ENCODE results near the gene DYTN.

Gene DYTN

DNA sequence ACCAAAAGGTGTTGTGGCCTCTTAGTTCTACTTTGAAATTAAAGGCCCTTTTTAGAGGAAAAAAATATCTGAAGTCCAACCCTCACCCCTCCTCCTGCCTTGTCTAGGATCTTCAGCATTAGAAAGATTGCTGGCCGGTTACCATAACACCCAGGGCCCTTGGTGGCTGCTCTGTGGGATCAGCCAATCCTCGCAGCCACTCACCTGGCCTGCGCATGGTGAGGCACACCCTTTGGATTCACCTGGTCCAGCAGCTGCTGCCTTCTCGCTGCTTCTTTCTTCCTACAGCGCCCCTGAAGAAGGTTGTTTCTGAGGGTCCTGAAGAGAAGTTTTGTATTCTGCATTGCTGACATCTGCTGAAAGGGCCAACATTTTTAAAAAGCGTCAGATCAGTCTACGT, 25.2 kb downstream of the DYTN start:
- Histone ChIP-seq H3K27me3 (ENCODE audit: control insufficient read depth, insufficient read depth, low read length) (no peaks in the 10 kb centered on the region), H3K36me3 (ENCODE audit: control insufficient read depth, insufficient read depth, low read length) (no peaks in the 10 kb centered on the region), H3K9ac (ENCODE audit: low read length) (no peak overlapping the region), H3K4me1 (ENCODE audit: control insufficient read depth, insufficient read depth, low read length) (no peaks in the 10 kb centered on the region), H3K27ac (ENCODE audit: low read depth, low read length) (no peak overlapping the region), H3K4me3 (ENCODE audit: low read length) (no peak overlapping the region)

- no peaks in the 10 kb centered on the region for H3K27me3 ChIP-seq (ENCODE audit: control insufficient read depth, insufficient read depth, low read length)
- no peak overlapping the region for H3K9ac ChIP-seq (ENCODE audit: low read length)
- no peak overlapping the region for H3K27ac ChIP-seq (ENCODE audit: low read depth, low read length)
- H3K4me3 ChIP-seq (ENCODE audit: low read length), result no peak overlapping the region
- no peaks in the 10 kb centered on the region for H3K36me3 ChIP-seq (ENCODE audit: control insufficient read depth, insufficient read depth, low read length)
- no peaks in the 10 kb centered on the region for H3K4me1 ChIP-seq (ENCODE audit: control insufficient read depth, insufficient read depth, low read length)
Observed at GRCh38 chr2:206688990-206689389, 29.2 kb downstream of the DYTN start.

DNA sequence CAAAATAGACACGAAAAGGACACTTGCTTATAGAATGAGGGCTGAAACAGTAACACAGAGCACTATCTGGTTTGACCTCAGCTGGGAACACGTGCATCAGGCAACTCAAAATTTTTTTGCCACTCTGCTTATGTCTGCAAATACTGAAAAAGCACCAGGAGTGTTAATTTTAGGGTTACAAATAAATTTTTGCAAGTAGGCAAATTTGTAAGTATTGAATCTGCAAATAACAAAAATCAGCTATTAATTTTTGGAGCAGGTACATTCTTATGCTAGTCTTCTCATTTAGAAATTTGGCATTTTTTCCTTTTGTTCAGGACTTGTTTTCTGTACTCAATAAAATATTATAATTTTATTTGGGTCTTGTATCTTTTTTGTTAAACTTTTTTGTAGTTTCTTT, 29.7 kb downstream of the DYTN start:
- Histone ChIP-seq H3K27ac (ENCODE audit: low read depth, low read length) (no peak overlapping the region), H3K9ac (ENCODE audit: low read length) (no peak overlapping the region), H3K4me1 (ENCODE audit: control insufficient read depth, insufficient read depth, low read length) (no peaks in the 10 kb centered on the region), H3K4me3 (ENCODE audit: low read length) (no peak overlapping the region), H3K36me3 (ENCODE audit: control insufficient read depth, insufficient read depth, low read length) (no peaks in the 10 kb centered on the region), H3K27me3 (ENCODE audit: control insufficient read depth, insufficient read depth, low read length) (no peaks in the 10 kb centered on the region)

DNA sequence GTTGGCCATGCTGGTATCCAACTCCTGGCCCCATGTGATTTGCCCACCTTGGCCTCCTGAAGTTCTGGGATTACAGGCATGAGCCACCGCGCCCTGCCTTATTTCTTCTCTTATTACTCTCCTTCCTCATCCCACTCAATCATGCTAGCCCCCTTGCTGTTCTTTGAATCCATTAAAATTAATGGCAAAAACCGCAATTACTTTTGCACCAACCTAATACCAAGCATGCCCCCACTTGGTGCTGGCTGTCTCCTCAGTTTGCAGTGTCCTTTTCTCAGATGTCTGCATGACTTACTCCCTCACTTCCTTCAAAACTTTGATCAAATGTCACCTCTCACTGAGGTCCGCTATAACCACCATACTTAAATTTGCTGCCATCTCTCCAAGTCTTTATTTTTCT, 34.6 kb downstream of the DYTN start:
- H3K36me3 ChIP-seq (ENCODE audit: control insufficient read depth, insufficient read depth, low read length), result no peaks in the 10 kb centered on the region
- no peak overlapping the region for H3K4me3 ChIP-seq (ENCODE audit: low read length)
- H3K4me1 ChIP-seq (ENCODE audit: control insufficient read depth, insufficient read depth, low read length), result no peaks in the 10 kb centered on the region
- no peaks in the 10 kb centered on the region for H3K27me3 ChIP-seq (ENCODE audit: control insufficient read depth, insufficient read depth, low read length)
- no peak overlapping the region for H3K27ac ChIP-seq (ENCODE audit: low read depth, low read length)
- H3K9ac ChIP-seq (ENCODE audit: low read length), result no peak overlapping the region

DNA sequence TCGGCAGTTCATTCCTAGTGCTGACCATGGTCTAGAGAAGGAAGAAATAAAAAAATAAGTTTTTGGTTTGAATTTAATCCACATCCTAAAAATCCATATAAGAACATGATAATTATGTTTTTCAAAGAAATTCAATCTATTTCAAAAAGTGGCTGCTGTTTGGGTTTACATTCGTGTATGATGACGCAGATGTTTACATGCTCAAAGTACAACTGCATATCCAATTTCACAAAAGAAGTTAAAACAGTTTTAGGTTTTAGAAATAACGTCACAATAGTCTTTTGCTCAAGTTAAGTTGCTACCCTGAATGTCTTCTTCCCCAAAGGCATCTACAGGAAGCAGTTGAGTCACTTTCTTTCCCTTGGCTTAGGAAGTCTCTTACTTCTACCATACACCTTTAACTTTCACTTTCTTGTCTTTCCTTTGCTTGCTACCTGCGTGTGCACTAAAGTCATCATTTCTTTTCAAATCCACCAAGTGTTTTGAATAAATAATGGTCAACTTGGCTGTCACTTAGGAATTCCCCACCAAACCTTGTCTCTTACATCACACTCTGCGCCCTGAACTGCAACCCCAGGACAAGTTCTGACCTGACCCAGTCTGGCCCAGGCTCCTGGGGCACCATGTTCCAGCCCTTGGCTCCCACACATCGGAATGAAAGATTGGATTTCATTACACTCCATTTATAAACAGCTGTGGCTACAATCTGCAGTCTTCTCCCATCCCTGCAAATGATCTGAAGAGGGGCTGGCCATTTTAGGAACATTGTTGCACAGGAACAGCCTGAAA, 47.5 kb downstream of the DYTN start:
- Histone ChIP-seq H3K4me1 (ENCODE audit: control insufficient read depth, insufficient read depth, low read length) (no peaks in the 10 kb centered on the region), H3K27ac (ENCODE audit: low read depth, low read length) (no peak overlapping the region), H3K9ac (ENCODE audit: low read length) (no peak overlapping the region), H3K4me3 (ENCODE audit: low read length) (no peak overlapping the region), H3K36me3 (ENCODE audit: control insufficient read depth, insufficient read depth, low read length) (no peaks in the 10 kb centered on the region), H3K27me3 (ENCODE audit: control insufficient read depth, insufficient read depth, low read length) (no peaks in the 10 kb centered on the region)

DNA sequence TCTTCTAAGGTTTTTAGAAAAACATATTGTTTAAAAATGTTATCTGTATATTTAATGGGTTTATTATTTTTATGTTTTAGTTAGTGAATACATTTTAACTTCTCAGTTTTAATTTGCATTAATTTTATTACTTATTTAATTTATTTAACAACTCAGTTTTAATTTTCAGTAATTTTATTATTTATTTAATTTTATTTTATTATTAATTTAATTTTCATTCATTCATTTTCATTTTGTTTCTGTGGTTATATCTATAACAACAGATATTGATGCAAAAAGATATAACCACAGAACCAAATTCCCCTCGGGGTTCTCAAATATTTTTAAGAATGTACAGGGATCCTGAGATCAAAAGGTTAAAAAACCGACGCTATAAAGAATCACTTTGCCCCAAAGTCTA, 52.9 kb downstream of the DYTN start:
- H3K9ac ChIP-seq (ENCODE audit: low read length), result no peak overlapping the region
- no peaks in the 10 kb centered on the region for H3K36me3 ChIP-seq (ENCODE audit: control insufficient read depth, insufficient read depth, low read length)
- no peak overlapping the region for H3K27ac ChIP-seq (ENCODE audit: low read depth, low read length)
- no peaks in the 10 kb centered on the region for H3K4me1 ChIP-seq (ENCODE audit: control insufficient read depth, insufficient read depth, low read length)
- no peaks in the 10 kb centered on the region for H3K27me3 ChIP-seq (ENCODE audit: control insufficient read depth, insufficient read depth, low read length)
- no peak overlapping the region for H3K4me3 ChIP-seq (ENCODE audit: low read length)

- H3K9ac ChIP-seq (ENCODE audit: low read length), result no peak overlapping the region
- H3K36me3 ChIP-seq (ENCODE audit: control insufficient read depth, insufficient read depth, low read length), result no peaks in the 10 kb centered on the region
- H3K4me1 ChIP-seq (ENCODE audit: control insufficient read depth, insufficient read depth, low read length), result no peaks in the 10 kb centered on the region
- H3K27ac ChIP-seq (ENCODE audit: low read depth, low read length), result no peak overlapping the region
- no peak overlapping the region for H3K4me3 ChIP-seq (ENCODE audit: low read length)
- H3K27me3 ChIP-seq (ENCODE audit: control insufficient read depth, insufficient read depth, low read length), result no peaks in the 10 kb centered on the region
Observed at GRCh38 chr2:206657087-206657486, 61.1 kb downstream of the DYTN start.

DNA sequence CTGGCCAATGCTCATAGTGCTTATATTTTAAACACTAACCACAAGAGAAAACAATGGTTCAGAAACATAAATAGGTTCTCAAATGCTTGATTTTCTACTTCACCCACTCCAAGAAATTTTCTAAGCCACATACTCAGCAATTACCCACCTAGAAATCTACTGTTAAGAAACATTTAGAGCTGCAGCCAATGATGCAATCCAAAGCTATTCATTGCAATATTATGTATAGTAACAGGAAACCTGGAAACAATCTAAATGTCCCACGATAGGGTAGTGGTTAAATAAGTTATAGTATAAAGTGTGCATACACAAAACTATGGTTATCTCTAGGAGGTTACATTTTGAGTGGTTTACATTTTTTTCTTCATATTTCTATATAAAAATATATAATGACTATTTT, 70.2 kb downstream of the DYTN start:
- Histone ChIP-seq H3K27me3 (ENCODE audit: control insufficient read depth, insufficient read depth, low read length) (no peaks in the 10 kb centered on the region), H3K27ac (ENCODE audit: low read depth, low read length) (no peak overlapping the region), H3K36me3 (ENCODE audit: control insufficient read depth, insufficient read depth, low read length) (no peaks in the 10 kb centered on the region), H3K4me1 (ENCODE audit: control insufficient read depth, insufficient read depth, low read length) (no peaks in the 10 kb centered on the region), H3K9ac (ENCODE audit: low read length) (no peak overlapping the region), H3K4me3 (ENCODE audit: low read length) (no peak overlapping the region)

- no peak within 1 kb of the TSS for H3K4me3 ChIP-seq (ENCODE audit: low read length)
- no peaks in the 10 kb centered on the region for H3K36me3 ChIP-seq (ENCODE audit: control insufficient read depth, insufficient read depth, low read length)
- no peak within 1 kb of the TSS for H3K27ac ChIP-seq (ENCODE audit: low read depth, low read length)
- H3K9ac ChIP-seq (ENCODE audit: low read length), result no peak within 1 kb of the TSS
- H3K4me1 ChIP-seq (ENCODE audit: control insufficient read depth, insufficient read depth, low read length), result no peaks in the 10 kb centered on the region
- peaks cover 6% of the 10 kb centered on the region for H3K27me3 ChIP-seq (ENCODE audit: control insufficient read depth, insufficient read depth, low read length)
Observed at GRCh38 chr2:206642075-206643025, 75.8 kb downstream of the DYTN start, which contains the start of gene FAM237A. TSS of gene FAM237A (plus strand) at chr2:206642487. CDS start at chr2:206644237, 1,750 bp downstream.

DNA sequence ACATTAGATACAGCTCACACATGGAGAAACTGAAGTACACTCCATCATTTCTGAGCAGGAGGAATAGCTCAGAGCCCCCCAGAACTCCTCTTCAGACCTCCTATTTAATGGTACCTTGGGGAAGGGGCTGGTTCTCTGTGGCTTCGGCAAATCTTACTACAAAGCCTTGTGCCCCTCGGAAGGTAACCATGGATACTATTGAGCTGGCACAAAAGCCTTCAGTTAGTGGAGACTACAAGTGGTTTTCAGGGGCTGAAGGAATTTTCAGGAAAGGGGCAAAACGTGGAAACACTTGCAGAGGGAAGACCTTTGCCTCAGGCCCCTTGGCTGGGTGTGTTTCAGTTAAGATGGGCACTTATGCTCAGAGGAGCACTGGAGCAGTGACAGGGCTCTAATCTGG, 77.0 kb downstream of the DYTN start:
- Histone ChIP-seq H3K36me3 (ENCODE audit: control insufficient read depth, insufficient read depth, low read length) (no peaks in the 10 kb centered on the region), H3K4me1 (ENCODE audit: control insufficient read depth, insufficient read depth, low read length) (no peaks in the 10 kb centered on the region), H3K9ac (ENCODE audit: low read length) (no peak overlapping the region), H3K27me3 (ENCODE audit: control insufficient read depth, insufficient read depth, low read length) (peaks cover 6% of the 10 kb centered on the region), H3K27ac (ENCODE audit: low read depth, low read length) (no peak overlapping the region), H3K4me3 (ENCODE audit: low read length) (no peak overlapping the region)

DNA sequence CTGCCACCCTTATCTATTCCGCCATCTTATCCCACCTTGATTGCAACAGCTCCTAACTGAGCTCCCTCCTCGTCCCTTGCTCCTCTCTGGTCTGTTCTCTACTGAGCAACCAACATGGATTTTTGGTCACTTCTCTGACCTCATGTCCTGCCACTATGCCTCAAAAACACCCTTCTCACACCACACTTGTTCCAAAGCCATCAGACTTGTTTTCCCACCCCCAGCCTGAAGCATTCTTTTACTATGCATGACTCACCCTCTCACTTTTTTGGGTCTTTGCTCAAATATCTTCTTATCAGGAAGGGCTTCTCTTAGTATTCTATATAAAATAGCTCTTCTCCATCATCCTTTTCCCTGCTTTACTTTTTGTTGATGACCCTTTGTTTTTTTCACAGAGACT, 78.6 kb downstream of the DYTN start:
- Histone ChIP-seq H3K27me3 (ENCODE audit: control insufficient read depth, insufficient read depth, low read length) (peaks cover 6% of the 10 kb centered on the region), H3K9ac (ENCODE audit: low read length) (no peak overlapping the region), H3K4me1 (ENCODE audit: control insufficient read depth, insufficient read depth, low read length) (no peaks in the 10 kb centered on the region), H3K4me3 (ENCODE audit: low read length) (no peak overlapping the region), H3K36me3 (ENCODE audit: control insufficient read depth, insufficient read depth, low read length) (no peaks in the 10 kb centered on the region), H3K27ac (ENCODE audit: low read depth, low read length) (no peak overlapping the region)

GRCh38 chr2:206635015-206635414, 83.2 kb downstream of the DYTN start:
- no peaks in the 10 kb centered on the region for H3K27me3 ChIP-seq (ENCODE audit: control insufficient read depth, insufficient read depth, low read length)
- H3K27ac ChIP-seq (ENCODE audit: low read depth, low read length), result no peak overlapping the region
- H3K4me3 ChIP-seq (ENCODE audit: low read length), result no peak overlapping the region
- H3K36me3 ChIP-seq (ENCODE audit: control insufficient read depth, insufficient read depth, low read length), result no peaks in the 10 kb centered on the region
- no peaks in the 10 kb centered on the region for H3K4me1 ChIP-seq (ENCODE audit: control insufficient read depth, insufficient read depth, low read length)
- no peak overlapping the region for H3K9ac ChIP-seq (ENCODE audit: low read length)

Data from rectal smooth muscle tissue (tissue), 1 donor.